Effector CD4-positive, alpha-beta T cell (primary cell): Measurements from ENCODE around the gene THADA.

Source experiments
- DNase-seq: peaks from one replicate; pipeline ENCODE4 v3.0.0-alpha.2; 2020

Gene THADA

DNA sequence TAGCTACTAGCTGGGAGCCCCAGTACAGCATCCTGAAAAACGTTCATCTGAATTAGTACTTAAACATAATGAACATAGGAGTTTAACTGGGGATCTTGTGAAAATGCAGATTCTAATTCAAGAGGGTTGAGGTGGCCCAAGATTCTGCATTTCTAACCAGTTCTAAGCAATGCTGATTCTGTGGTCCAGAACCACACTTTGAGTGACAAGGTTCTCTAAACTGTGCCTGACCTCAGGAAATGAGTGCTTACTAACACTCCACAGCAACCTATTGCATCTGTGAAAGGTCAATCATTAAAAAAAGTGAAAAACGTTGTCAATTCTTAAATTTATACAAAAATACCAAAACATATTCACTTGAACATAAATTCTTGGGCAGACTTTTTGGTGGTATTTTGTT lies 212.3 kb downstream of the THADA start:
- no peak for DNase-seq

DNA sequence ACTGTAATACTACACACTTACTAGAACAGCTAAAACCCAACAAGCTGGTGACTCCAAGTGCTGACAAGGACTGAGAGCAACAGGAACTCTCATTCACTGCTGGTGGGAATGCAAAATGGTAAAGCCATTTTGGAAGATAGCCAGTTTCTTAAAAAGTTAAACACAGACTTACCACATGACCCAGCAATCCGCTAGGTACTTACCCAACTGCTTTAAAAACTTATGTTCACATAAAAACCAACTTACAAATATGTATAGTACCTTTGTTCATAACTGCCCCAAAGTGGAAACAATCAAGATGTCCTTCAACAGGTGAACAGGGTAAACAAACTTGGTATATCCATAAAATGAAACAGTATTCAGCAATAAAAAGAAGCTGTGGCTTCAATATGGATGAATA lies 216.3 kb downstream of the THADA start:
- DNase-seq: no peak

DNA sequence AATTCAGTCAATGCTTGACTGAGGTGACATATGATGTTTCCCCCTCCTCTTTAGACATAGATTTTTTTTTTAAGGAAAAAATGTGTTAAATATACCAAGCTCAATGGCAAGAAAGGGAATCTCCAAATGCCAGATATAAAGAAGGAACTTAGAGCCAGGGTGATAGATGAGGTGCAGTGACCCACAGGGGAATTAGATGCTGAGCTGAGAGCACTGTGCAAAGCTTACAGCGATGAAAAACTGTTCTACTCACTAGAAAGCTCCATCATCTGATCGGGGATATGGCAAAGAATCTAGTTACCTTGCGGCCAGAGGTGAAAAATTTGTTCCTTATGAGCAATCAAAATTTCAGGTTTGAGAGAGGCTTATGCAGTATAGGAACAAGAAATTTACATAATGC lies 218.5 kb downstream of the THADA start:
- no peak for DNase-seq

DNA sequence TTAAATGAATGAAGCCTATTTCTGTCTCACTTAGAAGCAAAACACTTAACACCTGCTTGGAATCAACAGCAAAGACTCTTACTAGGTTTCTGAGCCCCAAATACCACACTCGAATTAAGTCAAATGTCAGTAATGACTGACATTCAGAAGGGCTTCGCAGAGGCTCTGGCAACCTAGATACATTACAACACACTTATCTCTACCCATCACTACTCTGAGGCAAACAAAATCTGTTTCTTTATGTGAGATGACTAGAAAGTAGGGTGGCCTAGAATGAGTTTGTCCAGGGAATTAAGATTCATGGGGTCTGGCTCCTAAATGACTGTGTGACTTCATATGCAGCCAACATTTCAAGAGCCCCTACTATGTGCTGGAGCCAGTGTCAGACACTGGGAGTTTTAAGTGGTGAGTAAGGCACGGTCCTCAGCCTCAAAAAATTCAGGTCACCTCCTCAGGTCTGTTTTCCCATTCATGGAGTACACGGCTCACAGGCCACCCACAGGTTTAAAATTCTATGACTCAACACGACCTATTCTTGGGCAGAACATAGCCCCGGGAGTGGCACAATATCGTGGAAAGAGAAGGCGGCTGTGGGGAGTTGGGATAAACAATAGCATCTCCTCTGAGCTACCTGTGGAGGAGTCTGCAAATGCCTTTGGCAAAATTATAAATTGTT lies 219.2 kb downstream of the THADA start:
- DNase-seq: no peak

DNA sequence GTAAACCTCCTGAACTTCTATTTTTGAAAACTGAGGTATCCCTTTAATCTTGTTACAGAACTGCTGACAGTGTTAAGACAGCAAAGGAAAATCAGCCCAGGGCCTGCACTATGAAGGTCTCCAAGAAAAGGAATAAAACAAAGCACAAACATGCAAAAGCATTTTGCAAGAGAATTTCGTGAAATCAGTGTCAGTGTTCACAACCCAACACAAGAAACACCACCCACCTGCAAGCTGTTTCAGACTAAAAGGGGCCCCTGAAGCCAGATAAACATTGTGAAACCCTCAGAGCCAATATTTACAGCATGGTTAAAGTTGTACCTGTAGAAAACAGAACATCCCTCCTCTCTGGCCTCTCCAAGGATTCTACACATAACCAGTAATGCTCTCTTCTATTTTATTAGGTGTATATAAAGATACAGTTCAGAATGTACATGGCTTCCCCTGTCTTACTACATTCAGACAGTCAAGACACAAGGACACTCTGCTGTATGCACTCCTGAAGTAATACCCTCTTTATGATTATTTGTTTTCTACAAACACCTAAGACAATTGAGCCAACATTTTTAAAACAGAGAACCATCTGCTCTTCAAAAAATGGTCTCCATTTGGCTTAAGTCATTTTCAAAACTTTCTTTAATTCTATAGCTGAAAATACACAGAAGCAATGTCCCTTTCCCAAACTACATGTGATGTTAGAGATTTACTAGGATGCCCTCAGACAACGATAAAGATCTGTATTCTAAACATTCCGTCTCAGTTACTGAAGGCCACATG lies 219.9 kb downstream of the THADA start:
- no peak for DNase-seq

DNA sequence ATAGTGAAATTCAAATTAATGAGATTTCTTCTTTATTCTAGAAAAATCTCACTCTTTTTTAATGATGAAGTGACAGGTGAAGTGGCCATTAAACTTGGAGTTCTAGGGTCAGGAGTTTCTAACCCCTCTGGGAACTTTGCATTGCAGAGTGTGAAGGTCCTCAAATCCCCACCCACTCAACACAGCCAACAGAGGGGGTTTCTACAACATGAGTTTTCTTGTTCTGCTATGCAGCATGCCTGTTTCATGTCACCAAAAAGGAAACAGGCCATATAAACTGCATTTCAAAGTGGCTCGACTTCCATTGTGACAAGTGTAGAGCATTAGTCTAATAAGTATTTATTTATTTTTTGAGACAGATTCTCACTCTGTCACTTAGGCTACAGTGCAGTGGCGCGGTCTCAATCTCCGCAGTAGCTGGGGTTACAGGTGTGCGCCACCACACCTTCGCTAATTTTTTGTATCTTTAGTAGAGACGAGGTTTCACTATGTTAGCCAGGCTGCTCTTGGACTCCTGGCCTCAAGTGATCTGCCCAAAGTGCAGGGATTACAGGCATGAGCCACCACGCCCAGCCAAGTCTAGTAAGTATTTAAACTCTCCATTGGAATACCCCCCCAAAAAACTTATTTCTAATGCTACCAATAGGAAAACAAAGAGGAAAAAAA lies 223.3 kb downstream of the THADA start:
- DNase-seq: no peak

DNA sequence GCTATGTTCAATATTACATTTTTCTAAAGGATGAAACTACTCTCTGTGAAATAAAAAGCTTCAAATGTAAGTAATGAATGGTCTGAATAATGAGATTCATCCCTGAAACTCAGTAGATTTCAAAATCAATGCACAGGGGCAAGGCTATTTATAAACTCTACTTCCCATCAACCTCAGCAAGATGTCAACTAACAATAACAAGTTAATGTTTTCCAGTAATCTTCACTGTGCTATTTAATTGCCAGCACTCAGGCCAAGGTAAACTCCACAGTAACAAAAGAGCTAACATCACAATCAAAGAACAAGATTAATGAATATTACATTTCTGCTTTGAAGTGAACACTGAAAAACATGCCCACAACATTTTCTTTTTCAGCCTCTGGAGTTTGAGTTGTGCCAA lies 225.1 kb downstream of the THADA start:
- no peak for DNase-seq

DNA sequence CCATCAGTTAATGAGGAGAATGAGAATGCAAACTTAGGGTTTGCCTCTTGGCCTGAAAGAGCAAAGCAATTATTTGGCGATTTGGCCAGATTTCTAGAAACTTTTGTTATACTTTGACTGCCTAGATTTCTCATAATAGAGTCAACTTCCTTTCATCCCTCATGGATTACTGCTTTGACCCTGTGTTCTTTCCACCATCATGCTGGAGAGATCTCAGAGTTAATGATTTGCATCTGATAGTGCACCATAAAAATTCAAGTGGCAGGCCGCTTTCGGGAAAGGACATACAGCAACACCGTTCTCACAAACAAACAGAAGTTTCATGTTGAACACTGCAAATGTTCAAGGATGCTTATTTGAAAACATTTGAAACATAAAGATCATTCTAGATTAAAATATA lies 225.7 kb downstream of the THADA start:
- no peak for DNase-seq

DNA sequence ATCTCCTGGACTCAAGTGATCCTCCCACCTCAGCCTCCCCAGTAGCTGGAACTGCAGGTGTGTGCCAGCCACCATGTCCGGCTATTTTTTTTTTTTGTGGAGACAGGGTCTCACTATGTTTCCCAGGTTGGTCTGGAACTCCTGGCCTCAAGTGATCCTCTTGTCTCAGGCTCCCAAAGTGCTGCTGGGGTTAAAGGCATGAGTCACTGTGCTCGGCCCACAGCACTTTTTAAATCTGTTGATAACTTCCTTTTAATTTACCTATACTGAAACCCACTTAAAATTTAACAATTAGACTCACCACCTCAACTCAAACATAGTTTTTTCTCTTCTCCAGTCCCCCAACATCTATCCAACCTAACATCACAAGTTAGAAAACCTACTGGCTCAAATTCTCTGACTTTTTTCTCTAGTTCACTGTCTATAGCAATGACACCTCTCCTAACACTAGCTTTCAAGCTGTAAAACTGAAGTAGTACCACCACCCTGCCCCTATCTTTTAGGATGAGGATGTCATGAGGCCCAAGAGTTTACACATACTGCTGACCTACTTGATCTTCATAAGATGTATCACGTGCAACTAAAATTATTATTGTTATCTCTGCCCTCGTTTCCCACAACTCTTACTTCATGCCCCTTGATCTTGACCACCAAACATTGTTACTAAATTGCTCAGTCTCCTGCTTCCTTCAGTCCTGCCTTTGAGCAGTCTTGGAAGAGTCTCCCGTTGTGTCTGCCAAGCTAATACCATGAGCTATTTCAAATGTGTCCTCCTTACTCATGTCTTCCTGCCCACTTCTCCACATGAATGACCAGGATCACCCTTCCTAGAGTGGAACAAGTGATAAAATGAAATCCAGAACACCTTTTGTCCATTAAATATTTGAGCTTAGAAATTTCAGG lies 227.1 kb downstream of the THADA start:
- no peak for DNase-seq

DNA sequence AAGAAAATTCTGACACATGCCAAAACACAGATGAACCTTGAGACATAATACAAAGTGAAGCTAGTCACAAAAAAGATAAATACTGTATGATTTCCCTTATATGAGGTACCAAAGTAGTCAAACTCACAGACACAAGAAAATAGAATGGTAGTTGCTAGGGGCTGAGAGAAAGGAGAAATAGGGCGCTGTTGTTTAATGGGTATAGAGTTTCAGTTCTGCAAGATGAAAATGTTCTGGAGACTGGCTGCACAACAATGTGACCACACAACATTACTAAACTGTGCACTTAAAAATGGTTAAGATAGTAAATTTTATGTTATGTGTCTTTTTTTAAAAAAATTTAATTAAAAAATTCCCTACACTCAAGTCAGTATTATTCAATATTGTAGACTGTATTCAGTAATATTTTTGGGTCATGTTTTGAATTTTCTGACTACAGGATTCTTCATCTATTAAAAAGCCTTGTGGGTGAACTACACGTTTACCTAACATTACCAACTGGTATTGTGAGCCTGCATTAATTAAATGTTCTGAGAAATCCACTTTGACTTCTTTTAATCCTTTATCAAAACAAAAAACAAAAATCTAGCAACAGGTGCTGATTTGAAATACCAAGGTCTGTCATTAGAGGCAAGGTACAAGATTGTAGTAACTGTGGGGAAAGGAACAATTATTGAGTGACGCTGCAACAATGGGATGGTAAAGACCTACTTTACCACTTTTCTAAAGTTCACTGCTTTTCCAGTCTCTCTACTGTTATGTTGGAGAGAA lies 228.6 kb downstream of the THADA start:
- no peak for DNase-seq

DNA sequence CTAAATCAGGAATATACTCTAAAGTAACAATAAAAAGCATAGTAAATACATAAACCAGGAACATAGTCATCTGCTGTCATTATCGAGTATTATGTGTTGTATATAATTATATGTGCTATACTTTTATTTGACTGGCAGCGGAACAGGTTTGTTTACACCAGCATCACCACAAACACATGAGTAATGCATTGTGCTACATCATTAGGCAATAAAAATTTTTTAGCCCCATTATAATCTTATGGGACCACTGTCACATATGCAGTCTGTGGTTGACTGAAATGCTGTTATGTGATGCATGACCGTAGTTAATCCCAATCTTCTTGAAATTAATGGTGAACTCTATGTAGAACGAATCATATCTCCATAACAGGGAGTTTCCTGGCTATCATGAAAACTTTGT lies 232.7 kb downstream of the THADA start:
- DNase-seq: no peak

DNA sequence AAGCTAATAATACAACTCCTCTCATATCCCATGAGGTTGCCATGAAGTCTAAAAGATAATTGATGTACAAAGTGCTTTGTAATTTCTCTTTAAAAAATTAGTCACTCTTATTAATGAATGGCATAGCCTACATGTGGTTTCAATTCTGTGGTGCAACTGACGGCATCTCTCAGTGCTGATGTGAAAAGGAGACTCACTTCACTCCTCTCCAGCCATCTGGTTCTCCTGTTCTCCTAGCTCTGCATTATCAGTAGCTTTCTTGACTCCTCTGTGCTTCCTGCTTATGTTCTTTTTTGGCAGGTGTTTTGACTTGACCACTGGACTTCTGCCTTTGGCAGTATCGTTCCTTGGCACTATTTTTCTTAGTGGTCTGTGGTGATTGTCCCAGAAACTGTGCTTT lies 234.6 kb downstream of the THADA start:
- DNase-seq: no peak

DNA sequence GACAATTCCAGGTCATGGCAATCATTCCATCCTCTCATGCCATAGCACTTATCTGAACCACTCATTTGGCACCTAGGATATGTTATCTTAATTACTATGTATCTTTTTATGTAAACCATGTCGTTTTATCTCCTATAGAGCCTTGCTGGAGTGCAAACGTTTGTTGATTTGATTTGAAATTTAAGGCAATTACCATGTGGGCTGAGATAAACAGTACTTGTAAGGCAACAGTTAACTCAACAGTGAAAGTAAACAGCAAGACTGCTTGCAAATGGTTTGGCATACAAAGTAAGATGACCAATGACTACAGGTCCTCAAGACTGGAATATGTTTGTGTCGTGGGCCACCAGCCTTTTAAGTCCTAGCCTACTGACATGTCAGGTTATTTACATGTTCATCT lies 235.7 kb downstream of the THADA start:
- DNase-seq: no peak

DNA sequence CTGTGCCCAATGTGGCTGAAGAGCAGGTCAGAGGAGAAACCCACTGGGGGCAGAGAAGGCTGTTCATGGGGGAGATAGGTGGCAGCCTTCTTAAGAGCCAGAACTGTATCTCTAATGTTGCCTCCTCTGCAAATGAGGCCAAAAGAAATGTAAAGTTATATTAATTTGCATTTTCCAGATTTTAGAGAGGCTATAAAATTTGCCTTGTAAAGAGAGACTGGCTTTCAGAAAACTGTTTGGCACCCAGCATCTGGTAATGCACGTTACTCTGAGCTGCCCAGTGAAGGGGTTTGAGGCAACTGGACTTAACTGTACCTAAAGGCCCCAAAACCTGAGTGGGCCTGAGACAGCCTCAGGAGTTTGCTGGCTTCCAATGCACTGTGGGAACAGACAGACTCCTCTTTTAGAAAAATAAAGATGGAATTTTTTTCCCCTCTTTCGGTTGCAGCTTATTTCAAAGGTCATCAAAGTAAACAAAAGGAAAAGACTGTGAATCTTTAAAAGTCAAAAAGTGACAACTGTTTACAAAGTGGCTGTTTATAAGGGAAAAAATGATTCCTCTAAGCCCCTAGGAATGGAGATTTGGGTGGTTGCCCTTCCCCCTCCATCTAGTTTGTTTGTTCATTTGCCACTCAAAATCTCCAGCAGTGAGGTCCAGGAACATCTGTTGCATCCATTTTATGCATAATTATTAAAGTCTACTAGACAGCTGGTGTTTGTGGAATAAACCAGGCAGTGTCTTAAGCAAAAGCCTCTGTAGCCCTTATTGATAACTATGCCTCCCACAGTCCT lies 237.2 kb downstream of the THADA start:
- no peak for DNase-seq

DNA sequence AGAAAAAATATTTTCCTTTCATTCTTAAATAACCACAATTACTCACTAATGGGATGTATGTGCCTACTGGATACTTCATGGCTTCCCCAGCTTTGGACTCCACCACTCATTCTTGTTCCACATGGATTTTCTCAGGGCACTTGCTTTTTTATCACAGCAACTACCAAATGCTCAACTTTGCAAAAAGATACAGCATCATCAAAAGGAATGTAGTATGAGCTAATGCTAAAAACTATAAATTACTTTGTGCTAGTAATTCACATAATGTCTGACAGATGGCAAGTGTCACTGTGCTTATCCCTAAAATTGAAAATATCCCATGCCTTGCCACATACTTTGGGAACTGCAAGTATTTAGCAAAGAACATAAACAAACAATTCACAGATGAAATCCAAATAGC lies 239.1 kb downstream of the THADA start:
- no peak for DNase-seq

DNA sequence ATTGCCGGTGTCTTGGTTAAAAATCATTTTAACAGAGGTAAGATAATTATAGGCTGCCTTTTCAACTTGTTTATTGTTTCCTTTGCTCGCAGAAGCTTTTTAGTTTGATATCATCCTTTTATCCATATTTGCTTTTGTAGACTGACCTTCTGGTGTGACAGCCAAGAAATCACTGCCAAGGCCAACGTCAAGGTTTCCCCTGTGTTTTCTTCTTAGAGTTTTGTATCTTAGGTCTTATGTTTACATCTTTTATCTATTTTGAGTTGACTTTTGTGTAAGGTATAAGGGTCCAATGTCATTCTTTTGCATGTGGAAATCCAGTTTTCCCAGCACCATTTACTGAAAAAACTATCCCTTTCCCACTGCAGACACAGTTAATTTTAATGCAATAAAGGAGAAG lies 240.4 kb downstream of the THADA start:
- no peak for DNase-seq

DNA sequence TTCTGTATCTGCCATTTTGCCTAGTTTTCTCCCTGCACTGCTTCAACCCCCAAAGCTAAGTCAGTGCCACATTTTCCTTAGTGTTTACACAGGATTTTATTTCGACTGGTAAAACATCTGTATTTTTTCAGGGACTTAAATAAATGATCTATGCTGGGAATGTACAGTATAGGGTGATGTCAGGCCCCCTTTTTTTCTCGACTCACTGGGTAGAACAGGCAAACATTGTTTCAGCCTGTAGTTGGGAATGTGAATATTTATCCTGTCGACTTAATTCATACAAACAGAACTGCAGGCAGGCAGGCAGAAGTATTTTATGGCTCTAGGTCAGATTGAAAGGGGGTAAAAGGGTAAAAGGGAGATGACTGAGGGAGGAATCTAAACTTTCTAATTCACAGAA lies 245.9 kb downstream of the THADA start:
- DNase-seq: no peak

DNA sequence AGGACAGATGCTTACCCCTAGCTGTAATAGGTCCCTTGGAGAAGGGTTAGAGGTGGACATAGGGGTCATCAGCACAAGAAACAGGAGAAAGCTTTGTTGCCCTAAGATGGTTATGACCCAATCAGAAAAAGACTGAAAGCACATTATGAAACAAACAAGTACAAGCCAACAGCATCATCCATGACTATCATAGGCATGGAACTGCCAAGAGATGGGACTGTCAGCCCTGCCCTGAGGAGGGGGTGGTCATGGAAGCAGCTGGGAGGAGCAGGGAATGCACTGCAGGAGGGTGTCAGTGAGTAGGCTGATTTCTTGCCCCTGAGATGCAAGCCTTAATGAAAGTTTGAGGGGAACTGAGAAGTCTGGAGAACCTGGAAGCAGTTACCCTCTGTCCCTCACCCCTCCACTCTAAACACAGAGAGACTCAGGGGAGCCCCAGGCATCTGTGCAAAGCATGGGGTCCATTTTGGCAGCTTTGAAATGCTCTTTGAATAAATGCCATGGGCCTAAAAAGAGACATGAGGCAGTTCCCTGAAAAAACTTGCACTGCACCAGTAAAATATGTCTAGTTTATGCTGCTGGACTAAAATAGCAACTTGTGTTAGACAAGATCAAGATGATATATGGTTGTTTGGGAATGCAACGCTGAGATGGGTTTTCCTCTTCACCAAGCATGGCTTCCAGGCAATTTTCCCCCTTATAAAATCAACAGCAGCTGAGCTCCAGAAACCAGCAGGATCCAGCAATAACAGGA lies 246.8 kb downstream of the THADA start:
- no peak for DNase-seq

DNA sequence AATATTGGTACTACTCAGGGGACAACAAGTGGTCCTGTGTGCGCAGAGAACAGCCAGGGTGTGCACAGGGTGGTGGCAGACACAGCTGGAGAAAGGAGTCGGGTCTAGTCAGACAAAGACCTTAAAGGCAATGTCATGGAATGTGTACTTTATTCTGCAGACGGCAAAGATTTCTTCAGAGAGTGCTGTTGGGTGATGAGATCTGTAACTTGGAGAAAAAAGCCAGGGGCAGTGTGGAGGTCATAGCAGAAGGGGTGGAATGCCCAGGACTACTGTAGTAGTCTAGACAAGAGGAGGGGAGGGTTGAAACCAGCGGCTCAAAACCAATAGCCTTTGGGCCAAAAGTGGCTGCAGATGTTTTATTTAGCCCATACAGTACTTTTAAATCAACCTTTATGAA lies 248.1 kb downstream of the THADA start:
- no peak for DNase-seq
